B cell (primary cell): ENCODE measurements around the gene SWSAP1. TPM values are rescaled to one million over a fixed set of nuclear protein-coding genes. Genes with fewer than 3 reads are reported as not detected.
A peak's percentile ranks its signal among the peaks of the same experiment; 100 is the strongest.

Experiments
- ATAC-seq: fragments of 200-7000 bp; cut with Tn5 transposase; one replicate; pipeline ENCODE4 v1.10.0; 2021; ENCODE audit warnings: low read depth, mild to moderate bottlenecking, moderate number of reproducible peaks, moderate library complexity
- CTCF ChIA-PET: fragments of 350-600 bp; sonication (Branson Sonifier 250); formaldehyde crosslinking; loops from one replicate; lab custom pipeline; 2021; ENCODE audit warnings: antibody characterized with exemption, inconsistent platforms; lab: Charles Lee
- POLR2A ChIA-PET: fragments of 350-600 bp; sonication (Branson Sonifier 250); formaldehyde crosslinking; loops from one replicate; lab custom pipeline; 2021; ENCODE audit warnings: antibody characterized with exemption; lab: Charles Lee
- DNase-seq: peaks from one replicate; pipeline ENCODE4 v3.0.0; 2013
- H2AFZ ChIP-seq: 2 replicates; pipeline ENCODE4 v1.6.1; 2012; ENCODE audit warnings: mild to moderate bottlenecking, low read depth, low read length; ENCODE audit not compliant: insufficient read depth, poor library complexity, severe bottlenecking
- H3K27ac ChIP-seq, 2 donors: 1 replicate in 1 of 2; 2 replicates in 1 of 2; pipeline ENCODE4 v1.5.1; 2012 to 2013; ENCODE audit warnings: low read length in 2 of 2, mild to moderate bottlenecking in 2 of 2, moderate library complexity in 1 of 2
- H3K27me3 ChIP-seq, 4 experiments: fragments of 200-600 bp in 1 of 4; sonication (generic) in 1 of 4; replicated peaks in 1 of 4; 1 replicate in 2 of 4; 2 replicates in 2 of 4; pipeline versions ENCODE4 v1.6.1 to v1.7.0; 2013 to 2016; ENCODE audit warnings: low read length in 3 of 4, mild to moderate bottlenecking in 2 of 4, mixed read lengths in 1 of 4, moderate library complexity in 1 of 4; ENCODE audit not compliant: insufficient read depth in 4 of 4, control insufficient read depth in 3 of 4; ENCODE audit errors: control extremely low read depth in 1 of 4
- H3K36me3 ChIP-seq, 2 experiments: replicated peaks in 1 of 2; 1 replicate in 1 of 2; 2 replicates in 1 of 2; pipeline versions ENCODE4 v1.6.1 to v1.7.1; 2013; ENCODE audit warnings: low read length in 1 of 2; ENCODE audit not compliant: insufficient read depth in 2 of 2, control insufficient read depth in 1 of 2; ENCODE audit errors: control extremely low read depth in 1 of 2, extremely low read depth in 1 of 2
- H3K4me1 ChIP-seq, 2 donors: fragments of 200-600 bp in 1 of 2; sonication (generic) in 1 of 2; 1 replicate in 1 of 2; 2 replicates in 1 of 2; pipeline versions ENCODE4 v1.5.1 to v1.6.1; 2013 to 2017; ENCODE audit warnings: low read length in 2 of 2; ENCODE audit not compliant: control insufficient read depth in 2 of 2, insufficient read depth in 2 of 2
- H3K4me2 ChIP-seq: replicated peaks from 2 replicates; pipeline ENCODE3; 2012; ENCODE audit warnings: mild to moderate bottlenecking, low read depth, low read length; ENCODE audit not compliant: poor library complexity, severe bottlenecking
- H3K4me3 ChIP-seq, 5 experiments: fragments of 200-600 bp in 1 of 5; sonication (generic) in 1 of 5; 1 replicate in 3 of 5; 2 replicates in 2 of 5; pipeline versions ENCODE4 v1.5.1 to v1.7.0; 2011 to 2016; ENCODE audit warnings: low read length in 4 of 5, mild to moderate bottlenecking in 4 of 5, low read depth in 2 of 5, control low read depth in 1 of 5, moderate library complexity in 1 of 5; ENCODE audit not compliant: insufficient read depth in 1 of 5; ENCODE audit errors: control extremely low read depth in 1 of 5, extremely low read depth in 1 of 5
- H3K79me2 ChIP-seq: fragments of 200-600 bp; sonication (generic); one replicate; pipeline ENCODE4 v1.6.0; 2016; ENCODE audit warnings: low read length; ENCODE audit not compliant: control insufficient read depth, insufficient read depth
- H3K9ac ChIP-seq: fragments of 200-600 bp; sonication (generic); 2 replicates; pipeline ENCODE4 v1.6.1; 2017; ENCODE audit warnings: mild to moderate bottlenecking, low read length, moderate library complexity
- H3K9me3 ChIP-seq, 3 donors: one replicate each; pipeline versions ENCODE4 v1.6.1 to v1.7.1; 2013; ENCODE audit warnings: low read length in 2 of 3; ENCODE audit not compliant: control insufficient read depth in 2 of 3, insufficient read depth in 1 of 3; ENCODE audit errors: control extremely low read depth in 1 of 3
- H4K20me1 ChIP-seq: 2 replicates; pipeline ENCODE4 v1.6.0; 2012; ENCODE audit warnings: mild to moderate bottlenecking, low read length; ENCODE audit not compliant: insufficient read depth, control insufficient read depth, poor library complexity, severe bottlenecking
- H3K27ac Mint-ChIP-seq: one replicate; pipeline ENCODE4 v1.8.0; 2021; ENCODE audit warnings: mixed read lengths
- H3K27me3 Mint-ChIP-seq: one replicate; pipeline ENCODE4 v1.8.0; 2021; ENCODE audit warnings: mixed read lengths
- H3K4me1 Mint-ChIP-seq: one replicate; pipeline ENCODE4 v1.8.0; 2021; ENCODE audit warnings: mixed read lengths
- H3K4me3 Mint-ChIP-seq: one replicate; pipeline ENCODE4 v1.8.0; 2021; ENCODE audit warnings: mixed read lengths
- H3K9me3 Mint-ChIP-seq: one replicate; pipeline ENCODE4 v1.8.0; 2022; ENCODE audit warnings: mixed read lengths; ENCODE audit not compliant: insufficient read depth
- EZH2 ChIP-seq: IDR thresholded peaks from 2 replicates; pipeline ENCODE4 v1.6.1; 2012; ENCODE audit warnings: borderline replicate concordance, low read depth, mild to moderate bottlenecking, moderate library complexity, low read length; ENCODE audit not compliant: insufficient read depth, poor library complexity, severe bottlenecking
- WGBS: methylation state at CpG from one replicate; pipeline ENCODE4 v1.1.5; 2013; ENCODE audit warnings: missing lambda C conversion rate; ENCODE audit not compliant: insufficient coverage; 5-methylcytosine and 5-hydroxymethylcytosine counted together
- intact Hi-C: fragments of 100-400 bp; cut with micrococcal nuclease; formaldehyde crosslinking; loops from one replicate; pipeline ENCODE4 v1.10.0; 2022
- polyA plus RNA-seq: library from polyadenylated mRNA; depleted of rRNA; stranded (reverse); fragments of >200 nt; gene quantifications from 2 replicates; pipeline ENCODE4 v1.2.3, GENCODE V29; 2012
- total RNA-seq, 2 donors: library from RNA; stranded (reverse); fragments of 120-200 nt in 1 of 2; gene quantifications; 1 replicate in 1 of 2; 2 replicates in 1 of 2; pipeline versions ENCODE4 v1.2.3 to v1.2.4, GENCODE V29; 2013 to 2022
- TF ChIP-seq, protein P1 (sequence below): fragments of 200-600 bp; IDR thresholded peaks from one replicate; pipeline ENCODE4 v1.8.0; 2022; ENCODE audit warnings: antibody characterized with exemption, mild to moderate bottlenecking

The SWSAP1 gene
- total and polyA plus RNA-seq, 2 donors (not counting 1 experiment from before 2014, with no cell fraction given): 5.0 to 7.6 TPM

DNA sequence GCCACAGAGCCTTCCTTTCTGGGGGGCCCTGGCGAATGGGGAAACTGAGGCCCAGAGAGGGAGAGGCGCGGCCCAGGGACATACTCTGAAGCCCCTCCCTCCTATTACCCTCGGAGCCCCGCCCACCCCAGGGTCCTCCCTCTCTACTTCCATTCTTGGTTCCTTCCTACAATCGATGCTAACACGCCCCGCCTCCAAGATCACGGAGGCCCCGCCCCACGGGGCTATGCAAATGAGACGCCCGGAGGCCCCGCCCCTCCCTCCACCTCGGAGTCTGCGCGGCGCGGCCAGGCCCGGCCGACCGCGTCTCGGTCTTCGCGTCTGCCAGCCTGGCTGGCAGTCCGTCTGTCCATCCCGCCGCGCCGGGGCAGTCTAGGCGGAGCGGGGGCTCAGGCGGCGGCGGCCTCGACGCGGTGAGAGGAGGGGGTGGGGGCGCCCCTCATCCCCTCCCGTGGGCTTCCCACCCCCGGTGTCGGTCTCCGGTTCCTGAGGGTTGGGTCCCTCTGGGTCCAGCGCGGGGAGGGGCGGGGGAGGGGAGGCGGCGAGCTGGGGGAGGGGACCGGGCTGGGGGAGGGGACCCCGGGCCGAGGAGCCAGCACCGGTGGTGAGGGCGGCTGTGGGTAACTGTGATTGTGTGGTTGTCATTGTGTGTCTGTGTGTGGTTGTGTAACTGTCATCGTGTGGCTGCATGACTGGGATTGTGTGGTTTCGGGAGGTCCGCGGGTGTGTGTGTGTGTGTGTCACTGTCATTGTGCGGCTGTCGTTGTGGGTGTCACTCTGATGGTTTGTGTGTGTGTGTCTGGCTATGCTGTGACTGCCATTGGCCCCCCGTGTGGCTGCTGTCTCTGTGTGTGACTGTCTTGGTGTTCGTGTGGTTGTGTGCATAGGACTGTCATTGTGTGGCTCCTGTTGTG lies 19.0 kb upstream of the SWSAP1 start, which contains the start of gene PLPPR2:
Gene PLPPR2 (plus strand): TSS at position 273 of the 914 bp plus-strand sequence. CDS start 2,242 bp downstream, outside the sequence.
- Histone ChIP-seq H3K4me1 (peaks cover 4 to 7% of the 10 kb centered on the region in 2 donors), H3K27me3 (peaks cover 0 to 11% (median 4%) of the 10 kb centered on the region in 4 experiments), H4K20me1 (no peaks in the 10 kb centered on the region), H3K9ac (peak within 1 kb of the TSS; percentile 26), H3K79me2 (no peaks in the 10 kb centered on the region), H3K36me3 (no peaks in the 10 kb centered on the region), H3K27ac (no peak within 1 kb of the TSS), H3K9me3 (peaks cover 0 to 12% (median 0%) of the 10 kb centered on the region in 3 donors), H2AFZ (peak within 1 kb of the TSS; percentile 54), H3K4me2 (peak within 1 kb of the TSS; percentile 84), H3K4me3 (peak within 1 kb of the TSS in 4 of 5 experiments; percentile 23 to 46 (median 36))
- TF ChIP-seq, protein P1, sequence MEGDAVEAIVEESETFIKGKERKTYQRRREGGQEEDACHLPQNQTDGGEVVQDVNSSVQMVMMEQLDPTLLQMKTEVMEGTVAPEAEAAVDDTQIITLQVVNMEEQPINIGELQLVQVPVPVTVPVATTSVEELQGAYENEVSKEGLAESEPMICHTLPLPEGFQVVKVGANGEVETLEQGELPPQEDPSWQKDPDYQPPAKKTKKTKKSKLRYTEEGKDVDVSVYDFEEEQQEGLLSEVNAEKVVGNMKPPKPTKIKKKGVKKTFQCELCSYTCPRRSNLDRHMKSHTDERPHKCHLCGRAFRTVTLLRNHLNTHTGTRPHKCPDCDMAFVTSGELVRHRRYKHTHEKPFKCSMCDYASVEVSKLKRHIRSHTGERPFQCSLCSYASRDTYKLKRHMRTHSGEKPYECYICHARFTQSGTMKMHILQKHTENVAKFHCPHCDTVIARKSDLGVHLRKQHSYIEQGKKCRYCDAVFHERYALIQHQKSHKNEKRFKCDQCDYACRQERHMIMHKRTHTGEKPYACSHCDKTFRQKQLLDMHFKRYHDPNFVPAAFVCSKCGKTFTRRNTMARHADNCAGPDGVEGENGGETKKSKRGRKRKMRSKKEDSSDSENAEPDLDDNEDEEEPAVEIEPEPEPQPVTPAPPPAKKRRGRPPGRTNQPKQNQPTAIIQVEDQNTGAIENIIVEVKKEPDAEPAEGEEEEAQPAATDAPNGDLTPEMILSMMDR: no peak
- TF ChIP-seq EZH2: no peak
- peak; percentile 85 for DNase-seq
- no peaks in the 10 kb centered on the region for H3K9me3 Mint-ChIP-seq
- peaks cover 13% of the 10 kb centered on the region for H3K27me3 Mint-ChIP-seq
- peak within 1 kb of the TSS; percentile 53 for H3K27ac Mint-ChIP-seq
- 10% methylated on average over 46 of the region's 62 CpGs for WGBS
- H3K4me3 Mint-ChIP-seq: peak within 1 kb of the TSS; percentile 82
- intact Hi-C loops: no loop called here
- H3K4me1 Mint-ChIP-seq: peaks cover 15% of the 10 kb centered on the region
- POLR2A ChIA-PET: no interaction called here
- CTCF ChIA-PET: no interaction called here
- ATAC-seq: peak; percentile 79

- TF ChIP-seq, protein P1: no peak
- no peak for TF ChIP-seq EZH2
- ChIA-PET CTCF (no interaction called here), POLR2A (no interaction called here)
- H3K27me3 Mint-ChIP-seq: peaks cover 13% of the 10 kb centered on the region
- no peak for ATAC-seq
- H3K79me2 ChIP-seq: no peaks in the 10 kb centered on the region
- no peaks in the 10 kb centered on the region for H4K20me1 ChIP-seq
- WGBS: 94% methylated on average over 6 of the region's 6 CpGs
- intact Hi-C loops: no loop called here
- H3K4me1 ChIP-seq: peaks cover 4 to 7% of the 10 kb centered on the region in 2 donors
- H2AFZ ChIP-seq: no peak overlapping the region
- H3K9me3 Mint-ChIP-seq: no peaks in the 10 kb centered on the region
- H3K4me1 Mint-ChIP-seq: peaks cover 15% of the 10 kb centered on the region
- peaks cover 0 to 12% (median 0%) of the 10 kb centered on the region in 3 donors for H3K9me3 ChIP-seq
- H3K27me3 ChIP-seq: peaks cover 0 to 11% (median 4%) of the 10 kb centered on the region in 4 experiments
- H3K9ac ChIP-seq: no peak overlapping the region
- peak overlapping the region; percentile 53 for H3K27ac Mint-ChIP-seq
- peak overlapping the region; percentile 82 for H3K4me3 Mint-ChIP-seq
- DNase-seq: no peak
- H3K4me2 ChIP-seq: peak overlapping the region; percentile 84
- H3K4me3 ChIP-seq: peak overlapping the region in 2 of 5 experiments; percentile 32 to 46
- no peaks in the 10 kb centered on the region for H3K36me3 ChIP-seq
- no peak overlapping the region for H3K27ac ChIP-seq
Measured at GRCh38 chr19:11356074-11356397, 18.4 kb upstream of the SWSAP1 start.
